NCI-H1092 treated with DMSO at 0.1 percent for 48 hours (cell line): ENCODE results near the gene KRT4.
"Not testable (repeated sequence)": the region's sequence is repeated elsewhere in the genome, so short reads cannot be mapped to it uniquely, and the experiment has no call there.

Experiments
- DNase-seq: peaks from one replicate; lab custom pipeline; 2025; lab: John Stamatoyannopoulos, UW

Gene KRT4

DNA sequence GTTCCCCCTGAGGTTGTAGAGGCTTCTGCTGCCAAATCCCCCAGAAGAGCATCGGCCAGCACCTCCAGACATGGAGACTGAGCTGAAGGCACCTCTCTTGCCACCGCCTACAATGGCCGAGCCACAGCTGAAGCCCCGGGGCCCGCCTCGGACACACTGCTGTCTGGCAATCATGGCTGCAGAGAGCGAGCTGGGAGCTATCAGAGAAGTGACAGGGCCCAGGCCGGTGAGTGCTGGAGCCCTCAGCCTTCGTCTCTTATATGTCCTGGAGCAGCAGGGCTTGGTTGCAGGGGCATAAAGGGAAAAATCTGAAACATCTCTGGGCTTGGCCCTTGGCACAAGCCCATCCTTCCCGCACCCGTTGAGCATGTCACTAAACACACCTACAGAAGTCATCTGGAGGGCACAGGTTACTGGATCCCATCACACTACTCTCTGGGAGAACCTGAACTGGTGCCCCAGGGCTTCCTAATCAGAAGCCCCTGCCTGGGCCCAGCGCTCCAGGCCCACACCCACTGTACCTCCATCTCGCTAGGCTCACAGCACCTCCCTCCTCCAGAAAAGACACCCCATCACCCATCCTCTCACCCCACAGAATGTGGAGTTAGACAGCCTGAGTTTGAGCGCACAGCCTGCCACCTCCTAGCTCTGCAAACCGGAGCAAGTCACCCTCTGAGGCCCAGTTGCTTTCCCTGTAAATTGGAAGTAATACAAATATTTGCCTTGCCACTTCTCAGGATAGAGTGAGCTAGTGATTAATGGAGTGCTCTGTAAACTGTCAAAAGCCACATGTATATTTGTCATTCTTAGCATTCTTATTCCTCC lies at the start of gene KRT4:
Gene KRT4 (minus strand): TSS at position 232 of the 825 bp plus-strand sequence. CDS start 58 bp downstream, at position 174.
- DNase-seq: peak; percentile 13

DNA sequence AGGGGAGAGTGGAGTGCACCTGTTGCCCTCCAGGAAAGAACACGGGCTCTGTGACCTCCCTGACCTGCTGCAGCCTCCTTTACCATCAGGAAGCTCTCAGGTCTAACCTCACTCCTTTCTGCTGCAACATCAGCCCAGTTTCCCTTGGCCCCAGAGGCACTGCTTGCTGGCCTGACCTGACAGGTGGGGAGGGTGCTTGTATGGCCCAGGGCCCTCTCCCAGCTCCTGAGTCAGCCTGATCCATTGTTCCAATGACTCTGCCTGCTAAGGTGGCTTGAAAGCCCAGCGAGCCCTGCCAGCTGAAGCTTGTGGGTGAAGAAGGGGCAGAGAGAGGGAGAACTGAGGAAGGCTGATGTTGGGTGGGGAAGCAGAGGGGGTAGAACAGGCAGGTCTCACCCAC lies 48.1 kb upstream of the KRT4 start:
- no peak for DNase-seq

DNA sequence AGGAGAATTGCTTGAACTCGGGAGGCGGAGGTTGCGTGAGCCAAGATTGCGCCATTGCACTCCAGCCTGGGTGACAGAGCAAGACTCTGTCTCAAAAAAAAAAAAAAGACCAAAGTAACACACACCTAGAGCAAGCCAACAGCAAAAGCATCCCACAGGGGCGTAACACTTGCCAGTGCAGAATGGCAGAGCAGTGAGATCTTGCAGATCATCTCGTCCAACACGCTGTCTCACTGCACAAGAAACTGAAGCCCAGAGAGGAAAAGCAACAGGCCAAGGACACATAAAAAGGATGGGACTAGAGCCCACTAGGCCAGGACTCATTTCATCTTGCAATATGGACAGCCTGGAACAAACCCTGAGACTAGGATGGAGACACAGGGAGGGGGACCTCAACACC lies 47.6 kb upstream of the KRT4 start:
- DNase-seq: no peak

DNA sequence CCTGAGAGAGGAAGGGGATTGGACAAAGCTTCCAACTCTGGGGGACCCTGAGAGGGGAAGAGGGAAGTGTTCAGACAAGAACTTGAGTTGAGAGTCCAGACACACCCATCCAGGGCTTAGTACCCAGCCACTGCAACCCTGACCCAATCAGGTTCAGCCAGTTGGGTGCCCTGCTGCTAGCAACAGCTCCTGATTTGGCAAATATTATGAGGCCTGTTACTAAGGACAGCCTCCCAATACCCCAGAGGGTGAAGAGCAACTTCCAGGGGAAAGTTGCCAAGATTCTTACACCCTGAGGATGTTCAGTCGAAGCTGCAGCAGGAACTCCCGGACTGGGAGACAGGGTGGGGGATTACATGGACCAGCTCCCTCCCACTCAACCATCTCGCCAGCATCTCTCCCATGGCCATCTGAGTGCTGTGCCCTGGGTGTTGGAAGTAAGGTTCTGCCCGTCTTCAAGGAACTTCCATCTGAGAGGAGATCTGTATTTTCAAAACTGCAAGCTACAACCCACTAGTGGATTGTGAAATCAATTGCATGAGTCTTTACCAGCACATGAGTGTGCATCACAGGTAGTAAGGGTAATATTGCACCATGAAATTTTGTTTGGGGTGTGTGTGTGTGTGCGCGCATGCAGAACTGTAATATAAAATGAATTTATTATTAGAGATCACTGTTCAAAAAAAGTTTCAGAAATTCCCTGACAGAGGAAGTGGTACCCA lies 46.3 kb upstream of the KRT4 start:
- DNase-seq: no peak

DNA sequence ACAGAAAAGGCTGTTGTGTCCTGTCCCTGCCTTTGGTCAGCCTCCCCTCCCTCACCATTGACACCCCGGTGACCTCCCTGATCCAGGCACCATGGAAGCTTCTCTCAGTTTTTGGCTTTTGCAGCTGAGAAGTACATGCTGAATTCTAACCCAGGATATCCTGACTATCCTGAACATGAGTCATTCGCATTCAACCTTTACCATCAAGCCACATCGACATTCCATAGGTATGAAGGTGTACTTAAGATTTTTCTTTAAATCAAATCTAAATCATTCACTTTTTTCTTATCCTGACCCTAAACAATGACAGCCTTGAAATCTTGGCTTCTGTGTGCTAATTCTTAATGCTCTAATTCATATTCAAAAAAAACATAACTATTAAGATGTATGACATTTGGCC lies 43.6 kb upstream of the KRT4 start:
- no peak for DNase-seq

DNA sequence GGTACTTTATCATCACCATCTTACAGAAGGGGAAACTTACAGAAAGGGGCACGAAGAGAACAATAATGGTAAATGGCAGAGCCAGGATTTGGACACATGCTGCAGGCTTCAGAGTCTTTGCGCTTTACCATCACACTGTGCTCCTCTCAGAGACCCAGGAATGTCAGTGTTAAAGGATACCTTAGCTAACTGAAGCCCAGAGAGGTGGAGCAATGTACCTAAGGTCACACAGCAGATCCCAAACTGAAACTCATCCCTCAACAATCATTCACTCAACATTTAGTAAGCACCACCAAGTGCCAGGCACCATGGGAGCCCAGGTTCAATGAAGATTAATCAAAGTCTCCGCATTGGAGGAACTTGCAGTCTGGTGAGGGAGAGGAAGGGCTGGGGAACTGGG lies 42.9 kb upstream of the KRT4 start:
- no peak for DNase-seq

DNA sequence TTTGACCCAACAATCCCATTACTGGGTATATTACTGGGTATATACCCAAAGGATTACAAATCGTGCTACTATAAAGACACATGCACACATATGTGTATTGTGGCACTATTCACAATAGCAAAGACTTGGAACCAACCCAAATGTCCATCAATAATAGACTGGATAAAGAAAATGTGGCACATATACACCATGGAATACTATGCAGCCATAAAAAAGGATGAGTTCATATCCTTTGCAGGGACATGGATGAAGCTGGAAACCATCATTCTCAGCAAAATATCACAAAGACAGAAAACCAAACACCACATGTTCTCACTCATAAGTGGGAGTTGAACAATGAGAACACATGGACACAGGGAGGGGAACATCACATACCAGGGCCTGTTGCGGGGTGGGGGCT lies 42.2 kb upstream of the KRT4 start:
- DNase-seq: not testable (repeated sequence)

DNA sequence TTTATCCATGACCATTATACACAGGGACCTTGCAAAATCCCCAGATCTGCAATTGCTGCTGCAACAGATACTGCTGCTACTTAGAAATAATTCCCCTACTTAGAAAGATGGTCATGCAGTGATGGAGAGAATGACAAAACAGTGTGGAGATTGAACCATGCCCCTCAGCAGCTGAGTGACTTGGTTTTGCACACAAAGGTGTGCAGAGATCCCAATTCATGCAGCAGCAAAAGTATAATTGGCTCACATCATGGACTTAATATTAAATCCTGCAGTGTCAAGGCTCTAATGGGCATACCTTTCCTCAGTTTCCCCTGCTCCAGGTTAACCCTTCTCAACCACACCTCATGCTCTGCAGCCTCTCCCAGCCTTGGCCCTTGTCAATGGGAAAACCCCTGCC lies 37.9 kb upstream of the KRT4 start:
- no peak for DNase-seq

DNA sequence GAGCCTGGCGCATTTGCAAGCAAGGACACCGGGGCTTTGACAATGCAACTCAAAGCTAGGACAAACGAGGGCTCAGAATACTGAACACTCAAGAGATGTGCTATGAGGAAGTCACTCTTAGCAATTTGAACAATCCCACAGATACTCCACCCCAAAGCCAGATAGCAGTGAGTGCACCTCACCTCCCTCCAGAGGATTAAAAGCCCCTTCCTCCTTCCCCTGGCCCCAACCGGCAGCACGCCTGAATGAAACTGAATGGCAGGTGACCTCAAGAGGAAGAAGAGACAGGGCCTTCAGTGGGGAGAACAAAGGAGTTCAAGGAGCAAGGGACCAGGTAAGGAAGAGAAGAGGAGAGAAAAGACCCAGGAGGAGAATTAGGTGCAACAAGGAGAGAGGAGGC lies 36.8 kb upstream of the KRT4 start:
- DNase-seq: no peak

DNA sequence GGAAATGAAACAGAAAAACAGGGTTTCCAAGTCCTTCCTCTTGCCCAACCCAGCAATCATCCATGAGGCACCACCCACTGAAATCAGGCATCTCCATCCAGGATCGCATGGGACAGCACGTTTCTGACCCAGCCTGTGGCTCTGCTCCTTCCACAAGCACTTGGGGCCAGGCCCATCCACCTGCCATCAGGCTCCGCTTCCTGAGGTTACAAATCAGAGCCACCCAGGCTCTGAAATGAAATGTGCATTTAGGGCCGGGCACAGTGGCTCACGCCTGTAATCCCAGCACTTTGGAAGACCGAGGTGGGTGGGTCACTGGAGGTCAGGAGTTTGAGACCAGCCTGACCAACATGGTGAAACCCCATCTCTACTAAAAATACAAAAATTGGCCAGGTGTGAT lies 35.6 kb upstream of the KRT4 start:
- no peak for DNase-seq

DNA sequence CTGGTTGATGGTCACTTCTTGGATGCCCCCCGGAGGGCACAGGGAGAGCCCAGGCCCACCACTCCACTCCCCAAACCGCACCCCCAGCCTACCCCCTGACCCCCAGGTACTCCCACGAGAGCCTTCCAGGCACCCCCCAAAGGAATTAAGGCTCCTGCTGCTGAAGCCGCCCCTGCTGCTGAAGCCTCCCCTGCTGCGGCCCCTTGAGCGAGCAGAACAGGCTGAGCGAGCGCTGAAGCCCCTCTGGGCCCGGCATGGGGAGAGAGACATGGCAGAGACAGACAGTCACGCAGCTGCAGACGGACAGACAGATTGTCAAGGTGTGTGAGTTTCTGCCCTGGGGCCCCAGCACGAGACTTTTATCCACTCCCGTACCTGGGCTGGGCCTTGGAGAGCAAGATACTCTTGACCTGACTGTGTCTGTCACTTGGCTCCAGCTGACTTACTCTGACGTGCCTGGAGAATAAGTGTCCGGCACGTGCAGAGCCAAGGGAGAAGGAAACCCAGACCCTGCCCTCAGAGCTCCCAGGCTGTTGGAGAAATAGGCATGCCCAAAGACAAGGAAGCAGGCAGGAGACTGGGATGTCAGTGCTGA lies 34.8 kb upstream of the KRT4 start, which contains the start of gene KRT78:
Gene KRT78 (minus strand): TSS at position 334 of the 595 bp plus-strand sequence. CDS start 64 bp downstream, at position 270.
- DNase-seq: no peak

DNA sequence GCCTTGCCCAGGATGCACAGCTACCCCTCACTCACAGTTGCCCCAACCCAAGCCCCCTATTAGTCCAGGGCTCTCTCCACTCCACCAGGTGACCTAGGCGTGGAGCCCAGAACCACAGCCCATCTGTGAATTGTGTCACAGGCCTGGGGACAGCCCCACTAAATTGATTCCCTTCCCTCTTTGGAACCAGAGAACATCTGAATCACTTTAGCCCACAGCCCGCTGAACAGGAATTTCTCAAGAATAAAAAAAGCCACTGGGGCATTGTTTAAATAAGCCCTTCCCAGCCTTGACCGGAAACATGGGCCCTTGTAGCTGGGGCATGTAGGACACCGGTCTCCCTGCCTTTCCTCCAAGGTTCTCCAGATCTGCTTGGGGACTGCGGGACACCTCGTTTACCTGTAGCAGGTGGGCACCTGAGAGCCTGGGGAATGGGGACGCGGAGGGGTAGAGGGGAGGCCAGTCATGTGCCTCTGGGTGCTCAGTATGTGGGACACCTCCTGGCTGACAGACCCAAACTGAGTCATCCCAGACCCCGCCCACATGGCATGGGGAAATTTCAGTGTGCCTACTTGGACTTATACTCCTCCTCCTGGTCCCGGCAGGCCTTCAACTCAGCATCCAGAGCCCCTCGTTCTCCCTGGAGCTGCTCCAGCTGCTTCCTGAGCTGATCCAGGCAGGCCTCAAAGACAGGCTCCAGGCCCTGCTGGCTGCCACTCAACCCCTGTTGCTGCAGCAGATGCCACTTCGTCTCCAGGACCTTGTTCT lies 33.6 kb upstream of the KRT4 start:
- no peak for DNase-seq

DNA sequence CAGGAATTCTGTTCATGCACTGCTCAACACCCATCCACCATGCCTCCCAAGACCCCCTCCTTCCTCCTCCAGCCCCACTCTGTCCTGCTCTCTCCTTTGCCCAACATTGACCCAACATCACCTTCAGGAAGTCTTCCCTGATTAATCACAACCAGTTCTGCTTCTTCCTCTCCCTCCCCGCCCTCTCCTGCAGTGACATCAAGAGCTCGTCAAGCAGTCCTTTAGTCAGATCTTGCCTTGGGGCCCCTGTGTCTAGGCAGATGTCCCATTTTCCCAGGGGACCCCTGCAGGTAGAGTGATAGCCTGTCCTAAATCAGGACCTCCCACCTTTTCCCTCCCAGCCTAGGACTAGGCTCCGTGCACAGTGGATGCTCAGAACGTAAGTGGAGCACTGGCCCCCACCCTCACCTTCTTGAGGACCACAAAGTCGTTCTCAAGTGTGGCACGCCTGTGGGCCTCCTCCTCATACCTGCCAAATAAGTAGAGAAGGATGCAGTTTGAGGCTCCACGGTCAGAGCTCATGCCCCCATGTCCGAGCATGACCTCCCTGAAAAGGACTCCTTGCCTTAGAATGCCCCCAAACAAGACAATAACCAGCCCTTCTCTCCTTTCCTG lies 32.5 kb upstream of the KRT4 start:
- DNase-seq: no peak

DNA sequence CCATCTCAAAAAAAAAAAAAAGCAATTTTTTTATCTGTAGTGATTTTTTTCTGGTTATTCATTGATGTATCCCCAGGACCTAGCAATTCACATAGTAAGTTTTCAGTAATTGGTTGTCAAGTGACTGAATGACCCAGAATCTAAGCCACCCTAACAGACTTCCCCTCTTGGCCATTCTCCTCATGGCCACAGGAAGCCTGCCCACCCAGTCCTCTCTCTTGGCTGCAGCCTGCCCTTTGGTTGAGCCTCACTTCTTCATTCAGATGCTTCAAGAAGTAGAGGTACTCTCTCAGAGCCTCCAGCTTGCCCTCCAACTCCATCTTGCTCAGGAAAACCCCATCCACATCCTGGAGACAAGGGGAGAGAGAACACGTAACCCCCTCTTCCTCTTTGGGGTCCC lies 32.0 kb upstream of the KRT4 start:
- no peak for DNase-seq

DNA sequence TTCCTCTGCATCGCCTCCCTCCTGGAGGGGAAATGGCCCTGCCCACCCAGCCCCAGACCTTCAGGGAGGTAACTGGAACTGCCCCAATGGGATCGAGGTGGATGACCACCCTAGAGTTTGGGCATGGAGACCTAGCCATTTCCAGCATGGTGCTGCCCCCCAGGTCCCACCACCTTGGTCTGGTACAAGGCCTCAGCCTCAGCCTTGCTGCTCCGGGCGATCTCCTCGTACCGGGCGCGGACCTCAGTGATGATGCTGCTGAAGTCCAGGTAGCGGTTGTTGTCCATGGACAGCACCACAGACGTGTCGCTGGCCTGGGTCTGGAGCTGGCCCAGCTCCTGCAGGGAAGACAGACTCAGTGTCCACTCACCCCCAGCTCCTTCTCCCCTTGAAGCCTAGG lies 30.5 kb upstream of the KRT4 start:
- no peak for DNase-seq

DNA sequence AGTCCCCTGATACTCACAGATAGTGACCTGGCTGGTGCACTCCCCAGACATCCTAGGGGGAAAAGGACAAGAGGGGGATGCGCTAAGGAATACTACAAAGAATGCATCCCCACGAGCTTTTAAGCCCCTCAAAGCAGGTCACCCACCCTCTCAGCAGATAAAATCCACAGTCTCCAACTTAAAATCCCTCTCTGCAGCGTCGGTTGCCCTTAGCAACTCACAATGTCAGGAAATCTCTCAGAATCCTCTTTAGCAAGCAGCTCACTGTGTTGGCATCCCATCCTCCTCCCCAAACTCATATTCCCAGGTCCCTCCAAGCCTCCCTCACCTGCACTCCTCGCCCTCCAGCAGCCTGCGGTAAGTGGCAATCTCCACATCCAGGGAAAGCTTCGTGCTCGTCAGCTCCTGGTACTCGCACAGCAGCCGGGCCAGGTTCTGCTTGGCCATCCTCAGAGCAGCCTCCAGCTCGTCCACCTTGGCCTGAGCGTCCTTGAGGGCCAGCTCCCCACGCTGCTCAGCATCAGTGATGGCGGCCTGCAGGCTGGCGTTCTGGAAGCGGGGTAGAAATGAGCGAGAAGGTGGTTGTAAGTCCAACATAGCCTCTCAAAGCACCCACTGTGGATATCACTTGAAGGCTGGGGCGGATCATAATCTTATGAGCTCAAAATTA lies 25.7 kb upstream of the KRT4 start:
- DNase-seq: no peak

DNA sequence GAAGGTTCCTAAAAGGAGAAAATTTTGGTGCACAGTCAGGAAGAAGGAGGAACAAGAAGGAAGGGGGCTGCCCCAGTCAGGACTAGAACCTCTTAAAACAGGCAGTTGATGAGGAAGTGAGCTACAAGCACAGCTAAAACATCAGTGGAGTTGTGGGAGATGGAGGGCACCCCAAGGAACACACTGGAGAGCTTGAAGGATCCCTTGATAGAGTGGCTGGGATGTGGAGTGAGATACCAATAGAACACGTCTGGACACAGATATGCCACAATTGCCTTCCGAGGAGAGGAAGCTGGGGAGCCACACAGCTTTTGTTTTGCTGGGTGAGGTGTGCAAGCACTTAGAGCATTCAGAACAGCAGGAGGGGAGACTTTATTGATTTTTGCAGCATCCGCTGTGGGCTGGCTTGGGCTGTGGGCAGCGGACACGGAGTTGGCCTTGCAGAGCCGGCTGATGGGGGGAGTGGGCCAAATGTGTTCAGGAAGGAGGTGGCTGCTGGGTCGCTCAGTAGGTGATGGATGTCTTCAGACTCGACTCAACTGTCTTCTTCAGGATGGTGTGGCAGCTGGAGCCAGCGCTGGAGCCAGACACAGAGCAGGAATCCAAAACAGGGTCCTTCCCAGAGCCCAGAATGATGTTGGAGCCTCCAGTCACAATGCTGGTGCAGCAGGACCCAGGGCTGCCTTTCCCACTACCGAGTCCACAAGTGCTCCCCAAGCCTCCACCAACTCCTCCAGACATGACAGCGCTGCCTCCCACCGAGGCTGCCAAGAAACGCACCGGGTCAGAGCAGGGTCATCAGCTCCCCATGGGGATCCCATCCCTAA lies 24.9 kb upstream of the KRT4 start:
- DNase-seq: peak; percentile 9

DNA sequence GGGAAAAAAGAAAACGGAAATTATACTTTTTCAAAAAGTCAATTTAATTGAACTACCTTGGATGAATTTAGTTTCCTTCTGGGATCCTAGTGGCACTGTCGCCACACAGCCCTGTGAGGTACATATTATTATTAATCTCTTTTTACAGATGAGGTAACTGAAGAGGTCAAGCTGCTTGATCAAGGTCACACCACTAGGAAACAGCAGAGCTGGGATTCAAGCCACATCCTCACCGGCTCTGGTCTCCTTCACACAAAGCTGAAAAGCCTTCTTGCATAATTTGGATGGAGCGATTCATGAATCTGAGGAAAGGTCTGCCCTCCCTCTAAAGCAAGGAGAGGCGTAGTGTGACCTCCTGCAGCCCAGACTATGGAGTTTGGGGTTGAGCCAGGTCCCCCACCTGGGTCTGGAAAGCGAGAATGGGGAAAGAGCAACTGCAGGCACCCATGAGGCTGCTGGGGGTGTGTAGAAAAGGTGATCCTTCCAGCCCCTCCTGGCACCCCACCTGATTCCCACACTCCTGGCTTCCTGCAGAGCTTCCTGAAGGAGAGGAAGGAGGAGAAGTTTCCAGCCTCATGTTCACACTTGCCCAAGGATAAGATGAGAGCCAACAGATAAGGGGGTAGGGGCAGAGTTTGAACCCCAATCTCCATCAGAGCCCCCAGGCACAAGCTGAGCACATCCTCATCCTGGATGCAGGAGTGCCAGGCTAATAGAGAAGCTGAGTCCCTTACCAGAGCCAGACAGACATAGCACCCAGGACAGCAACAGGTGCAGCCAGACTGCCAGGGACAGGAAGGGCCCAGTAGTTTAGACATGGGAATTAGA lies 24.1 kb upstream of the KRT4 start:
- no peak for DNase-seq

DNA sequence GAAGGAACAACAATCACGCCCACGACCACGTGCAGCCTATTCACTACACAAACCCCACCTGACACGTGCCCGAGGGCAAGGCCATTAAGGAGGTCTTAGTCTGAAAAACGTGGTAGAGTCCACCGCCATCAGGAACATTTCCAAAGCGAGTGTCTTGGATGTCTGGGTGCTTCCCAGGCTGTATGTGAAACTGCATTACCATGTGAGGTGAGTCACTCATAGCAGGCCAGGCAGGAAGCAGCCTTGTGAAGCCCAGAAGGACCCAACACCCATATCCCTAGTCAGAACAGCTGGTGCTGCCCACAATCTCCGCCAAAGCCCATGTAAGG lies 23.5 kb upstream of the KRT4 start:
- DNase-seq: no peak
